GM23338 (cell line): ENCODE data around the gene RAB37. TPM values are rescaled to one million over a fixed set of nuclear protein-coding genes. Genes with fewer than 3 reads are reported as not detected.

Experiments
- ATAC-seq: fragments of 200-7000 bp; cut with Tn5 transposase; 3 replicates; pipeline ENCODE4 v1.9.1; 2020
- DNase-seq: peaks from one replicate; pipeline ENCODE4 v3.0.0-alpha.2; 2015; ENCODE audit warnings: low spot score
- H2AFZ ChIP-seq: fragments of 200-600 bp; sonication (generic); 2 replicates; pipeline ENCODE4 v1.8.0; 2016; ENCODE audit warnings: antibody characterized with exemption, mild to moderate bottlenecking, moderate library complexity
- H3F3A ChIP-seq: fragments of 200-600 bp; sonication (generic); replicated peaks from 2 replicates; pipeline ENCODE4 v1.8.0; 2017; ENCODE audit warnings: antibody characterized with exemption, mixed run types, low read depth
- H3K27ac ChIP-seq: fragments of 200-600 bp; sonication (generic); 2 replicates; pipeline ENCODE4 v1.6.1; 2016; ENCODE audit warnings: low read depth
- H3K27me3 ChIP-seq: fragments of 200-600 bp; sonication (generic); 2 replicates; pipeline ENCODE4 v1.8.0; 2016; ENCODE audit warnings: mild to moderate bottlenecking, mixed run types, moderate library complexity; ENCODE audit not compliant: insufficient read depth
- H3K36me3 ChIP-seq: fragments of 200-600 bp; sonication (generic); 2 replicates; pipeline ENCODE4 v1.8.0; 2016; ENCODE audit warnings: mild to moderate bottlenecking; ENCODE audit not compliant: insufficient read depth
- H3K4me1 ChIP-seq: fragments of 200-600 bp; sonication (generic); 2 replicates; pipeline ENCODE4 v1.8.0; 2016; ENCODE audit warnings: mild to moderate bottlenecking, moderate library complexity; ENCODE audit not compliant: insufficient read depth
- H3K4me2 ChIP-seq: fragments of 200-600 bp; sonication (generic); 2 replicates; pipeline ENCODE4 v1.7.1; 2017; ENCODE audit warnings: mixed run types
- H3K4me3 ChIP-seq: fragments of 200-600 bp; sonication (generic); 2 replicates; pipeline ENCODE4 v1.6.1; 2016; ENCODE audit warnings: mixed run types
- H3K79me2 ChIP-seq: fragments of 200-600 bp; sonication (generic); replicated peaks from 2 replicates; pipeline ENCODE4 v1.8.0; 2017; ENCODE audit warnings: mild to moderate bottlenecking; ENCODE audit not compliant: insufficient read depth
- H3K9me2 ChIP-seq: fragments of 200-600 bp; sonication (generic); 2 replicates; pipeline ENCODE4 v1.8.0; 2017; ENCODE audit not compliant: insufficient read depth
- H4K20me1 ChIP-seq: fragments of 200-600 bp; sonication (generic); replicated peaks from 2 replicates; pipeline ENCODE4 v1.8.0; 2017; ENCODE audit warnings: mild to moderate bottlenecking; ENCODE audit not compliant: insufficient read depth
- H3K27ac Mint-ChIP-seq: 2 replicates; pipeline ENCODE4 v1.8.0; 2020; ENCODE audit warnings: inconsistent platforms, mild to moderate bottlenecking, moderate library complexity, mixed read lengths
- H3K27me3 Mint-ChIP-seq: 3 replicates; pipeline ENCODE4 v1.8.0; 2022; ENCODE audit warnings: low read depth, mild to moderate bottlenecking, moderate library complexity, mixed read lengths, inconsistent platforms; ENCODE audit not compliant: insufficient read depth, poor library complexity
- H3K36me3 Mint-ChIP-seq: 3 replicates; pipeline ENCODE4 v1.8.0; 2021; ENCODE audit warnings: low read depth, mild to moderate bottlenecking, inconsistent platforms, moderate library complexity, mixed read lengths
- H3K4me1 Mint-ChIP-seq: 3 replicates; pipeline ENCODE4 v1.8.0; 2020; ENCODE audit warnings: mild to moderate bottlenecking, inconsistent platforms, mixed read lengths
- H3K4me3 Mint-ChIP-seq: 3 replicates; pipeline ENCODE4 v1.8.0; 2021; ENCODE audit warnings: moderate library complexity, mild to moderate bottlenecking, inconsistent platforms, mixed read lengths
- H3K9me3 Mint-ChIP-seq: 3 replicates; pipeline ENCODE4 v1.8.0; 2020; ENCODE audit warnings: moderate library complexity, mild to moderate bottlenecking, inconsistent platforms, mixed read lengths
- CREB1 ChIP-seq: fragments of 250-450 bp; sonication (Bioruptor Pico); IDR thresholded peaks from 2 replicates; pipeline ENCODE4 v1.5.0; 2020; ENCODE audit warnings: low read depth, mild to moderate bottlenecking, moderate library complexity
- EZH2 ChIP-seq: fragments of 200-600 bp; sonication (generic); IDR thresholded peaks from one replicate; pipeline ENCODE4 v1.8.0; 2017; ENCODE audit warnings: antibody characterized with exemption, mild to moderate bottlenecking, low read depth; ENCODE audit not compliant: unreplicated experiment
- JUNB ChIP-seq: IDR thresholded peaks from one replicate; pipeline ENCODE4 v1.6.1; 2016; ENCODE audit warnings: antibody characterized with exemption; ENCODE audit not compliant: unreplicated experiment
- ZNF114 ChIP-seq: fragments of 250-450 bp; sonication (Bioruptor Pico); IDR thresholded peaks from 2 replicates; pipeline ENCODE4 v1.5.0; 2020; ENCODE audit warnings: mild to moderate bottlenecking, moderate library complexity
- polyA plus RNA-seq: library from polyadenylated mRNA; unstranded; fragments of >200 nt; fragmentation: Nextera tagmentation; extraction: Ambion mirVana; gene quantifications from 2 replicates; pipeline ENCODE4 v1.2.1, GENCODE V29; 2016
- total RNA-seq: library from RNA; depleted of rRNA; stranded (reverse); fragments of >200 nt; shearing (Covaris generic); gene quantifications from 2 replicates; pipeline ENCODE4 v1.2.3, GENCODE V29; 2014
- TF ChIP-seq, protein P1 (sequence below): IDR thresholded peaks from one replicate; pipeline ENCODE4 v1.6.1; 2018; ENCODE audit warnings: antibody characterized with exemption; ENCODE audit not compliant: unreplicated experiment

Gene RAB37
- total and polyA plus RNA-seq, 2 experiments from 2014 or later: 3.3 to 5.2 TPM

DNA sequence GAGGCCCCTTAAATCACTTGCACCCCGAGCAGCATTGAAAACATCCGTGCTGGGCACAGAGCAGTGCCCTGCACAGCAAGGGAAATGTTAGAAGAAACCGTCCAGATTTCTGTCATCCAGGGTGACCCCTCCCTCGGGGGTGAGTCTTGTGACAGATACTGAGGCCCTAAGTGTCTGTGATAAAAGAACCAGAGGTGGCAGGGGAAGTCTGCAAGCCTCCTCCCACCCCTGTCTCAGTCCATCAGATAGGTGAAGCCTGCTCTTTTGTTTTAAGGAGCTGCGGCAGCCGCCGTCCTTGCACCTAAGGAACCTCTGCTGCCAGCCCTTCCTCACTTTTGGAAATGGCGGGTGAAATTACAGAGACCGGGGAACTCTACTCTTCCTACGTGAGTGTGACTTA lies 39.9 kb downstream of the RAB37 start (continued):
- TF ChIP-seq, protein P1, sequence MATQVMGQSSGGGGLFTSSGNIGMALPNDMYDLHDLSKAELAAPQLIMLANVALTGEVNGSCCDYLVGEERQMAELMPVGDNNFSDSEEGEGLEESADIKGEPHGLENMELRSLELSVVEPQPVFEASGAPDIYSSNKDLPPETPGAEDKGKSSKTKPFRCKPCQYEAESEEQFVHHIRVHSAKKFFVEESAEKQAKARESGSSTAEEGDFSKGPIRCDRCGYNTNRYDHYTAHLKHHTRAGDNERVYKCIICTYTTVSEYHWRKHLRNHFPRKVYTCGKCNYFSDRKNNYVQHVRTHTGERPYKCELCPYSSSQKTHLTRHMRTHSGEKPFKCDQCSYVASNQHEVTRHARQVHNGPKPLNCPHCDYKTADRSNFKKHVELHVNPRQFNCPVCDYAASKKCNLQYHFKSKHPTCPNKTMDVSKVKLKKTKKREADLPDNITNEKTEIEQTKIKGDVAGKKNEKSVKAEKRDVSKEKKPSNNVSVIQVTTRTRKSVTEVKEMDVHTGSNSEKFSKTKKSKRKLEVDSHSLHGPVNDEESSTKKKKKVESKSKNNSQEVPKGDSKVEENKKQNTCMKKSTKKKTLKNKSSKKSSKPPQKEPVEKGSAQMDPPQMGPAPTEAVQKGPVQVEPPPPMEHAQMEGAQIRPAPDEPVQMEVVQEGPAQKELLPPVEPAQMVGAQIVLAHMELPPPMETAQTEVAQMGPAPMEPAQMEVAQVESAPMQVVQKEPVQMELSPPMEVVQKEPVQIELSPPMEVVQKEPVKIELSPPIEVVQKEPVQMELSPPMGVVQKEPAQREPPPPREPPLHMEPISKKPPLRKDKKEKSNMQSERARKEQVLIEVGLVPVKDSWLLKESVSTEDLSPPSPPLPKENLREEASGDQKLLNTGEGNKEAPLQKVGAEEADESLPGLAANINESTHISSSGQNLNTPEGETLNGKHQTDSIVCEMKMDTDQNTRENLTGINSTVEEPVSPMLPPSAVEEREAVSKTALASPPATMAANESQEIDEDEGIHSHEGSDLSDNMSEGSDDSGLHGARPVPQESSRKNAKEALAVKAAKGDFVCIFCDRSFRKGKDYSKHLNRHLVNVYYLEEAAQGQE: no peak
- TF ChIP-seq CREB1 (CRISPR knock-in tag): no peak

DNA sequence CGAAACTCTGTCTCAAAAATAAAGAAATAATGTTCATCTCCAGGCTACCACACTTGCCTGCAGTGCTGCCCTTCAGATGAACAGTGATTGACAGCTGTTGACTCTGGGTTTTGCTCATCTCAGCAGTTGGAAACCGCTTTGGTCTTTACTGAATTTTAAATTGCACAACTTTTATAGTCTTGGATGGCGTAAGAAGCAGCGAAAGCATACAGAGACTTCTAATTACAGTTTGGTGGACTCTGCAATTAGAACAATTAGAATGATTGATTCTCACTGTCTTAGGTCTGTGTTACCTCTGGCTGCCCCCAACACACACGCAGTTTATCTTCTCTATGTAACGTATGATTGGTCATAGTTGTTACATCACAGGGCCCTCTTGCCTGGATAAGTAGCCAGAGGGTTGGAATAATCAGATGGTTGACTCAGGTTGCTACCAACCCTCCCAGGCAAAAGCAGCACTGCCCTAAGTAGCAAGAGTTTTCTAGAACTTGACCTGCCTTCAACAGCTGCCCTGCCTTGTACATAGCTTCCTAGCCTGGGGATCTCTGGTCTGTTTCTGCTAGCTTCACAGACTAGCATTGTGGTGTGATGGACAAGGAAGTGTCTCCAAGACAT lies 41.0 kb downstream of the RAB37 start:
- no peak overlapping the region for H3K4me3 ChIP-seq
- no peak overlapping the region for H3K4me2 ChIP-seq
- peaks cover 23% of the 10 kb centered on the region; the same call in 1 of the 2 replicates for H4K20me1 ChIP-seq
- H3K9me3 Mint-ChIP-seq: no peaks in the 10 kb centered on the region
- DNase-seq: no peak
- peaks cover 18% of the 10 kb centered on the region for H3K4me1 Mint-ChIP-seq
- H3K27ac ChIP-seq: no peak overlapping the region
- no peaks in the 10 kb centered on the region for H3K27me3 ChIP-seq
- H3K27ac Mint-ChIP-seq: no peak overlapping the region
- peak overlapping the region; percentile 57 for H3K4me3 Mint-ChIP-seq
- peaks cover 35% of the 10 kb centered on the region for H3K79me2 ChIP-seq
- no peak for TF ChIP-seq ZNF114 (CRISPR knock-in tag)
- no peak for TF ChIP-seq JUNB
- H3K36me3 Mint-ChIP-seq: peaks cover 27% of the 10 kb centered on the region
- H3F3A ChIP-seq: peaks cover 4% of the 10 kb centered on the region
- peaks cover 14% of the 10 kb centered on the region for H3K27me3 Mint-ChIP-seq
- no peak overlapping the region for H2AFZ ChIP-seq
- no peaks in the 10 kb centered on the region for H3K9me2 ChIP-seq
- peaks cover 12% of the 10 kb centered on the region for H3K4me1 ChIP-seq
- no peaks in the 10 kb centered on the region for H3K36me3 ChIP-seq
- ATAC-seq: no peak

DNA sequence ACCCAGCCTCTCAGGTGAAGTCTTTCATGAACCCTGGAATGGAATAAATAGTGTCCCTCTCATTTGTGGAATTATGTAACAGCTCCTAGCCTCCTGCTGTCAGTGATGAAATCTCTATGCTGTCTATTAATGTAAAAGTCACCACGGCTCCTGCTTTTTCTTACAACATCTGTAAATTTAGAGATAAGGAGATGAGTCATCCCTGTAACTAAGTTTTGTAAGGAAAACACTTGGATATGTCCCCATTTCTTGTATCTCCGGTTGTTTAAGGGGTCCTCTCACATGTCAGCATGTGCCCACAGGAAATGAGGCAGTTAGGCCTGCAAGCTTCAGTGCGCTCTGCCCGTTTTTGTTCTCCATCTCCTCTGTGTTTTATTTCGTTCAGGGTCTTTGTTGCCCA lies 41.9 kb downstream of the RAB37 start:
- no peak for DNase-seq
- Histone ChIP-seq H3K4me3 (no peak overlapping the region), H3K36me3 (no peaks in the 10 kb centered on the region), H3K27me3 (no peaks in the 10 kb centered on the region), H3K27ac (no peak overlapping the region), H3F3A (peaks cover 4% of the 10 kb centered on the region), H2AFZ (no peak overlapping the region), H3K79me2 (peaks cover 35% of the 10 kb centered on the region), H4K20me1 (peaks cover 24% of the 10 kb centered on the region), H3K9me2 (no peaks in the 10 kb centered on the region), H3K4me2 (no peak overlapping the region), H3K4me1 (peaks cover 12% of the 10 kb centered on the region)
- Mint-ChIP-seq H3K27me3 (peaks cover 17% of the 10 kb centered on the region), H3K36me3 (peaks cover 20% of the 10 kb centered on the region), H3K4me1 (peaks cover 24% of the 10 kb centered on the region), H3K9me3 (no peaks in the 10 kb centered on the region), H3K4me3 (no peak overlapping the region), H3K27ac (no peak overlapping the region)
- ATAC-seq: no peak
- no peak for TF ChIP-seq EZH2
